Calu3 (cell line): ENCODE measurements around the gene SRGAP3. TPM values are rescaled to one million over a fixed set of nuclear protein-coding genes. Genes with fewer than 3 reads are reported as not detected.

Experiments used
- BruUV-seq: library from RNA; stranded (reverse); fragments of 400-500 nt; replicated peaks from 2 replicates; lab custom pipeline; 2021; lab: Mats Ljungman, UMichigan
- CTCF ChIA-PET: fragments of 300-600 bp; sonication (Branson Sonifier 250); formaldehyde crosslinking; loops from one replicate; lab custom pipeline; 2022; ENCODE audit warnings: antibody characterized with exemption; lab: Charles Lee
- DNase-seq: peaks from one replicate; pipeline ENCODE4 v3.0.0; 2022
- H3K27ac Mint-ChIP-seq: one replicate; pipeline ENCODE4 v1.8.0; 2022; ENCODE audit warnings: mixed read lengths; ENCODE audit not compliant: unreplicated experiment
- H3K27me3 Mint-ChIP-seq: one replicate; pipeline ENCODE4 v1.8.0; 2022; ENCODE audit warnings: mixed read lengths; ENCODE audit not compliant: unreplicated experiment
- H3K36me3 Mint-ChIP-seq: one replicate; pipeline ENCODE4 v1.8.0; 2022; ENCODE audit warnings: mild to moderate bottlenecking, moderate library complexity, mixed read lengths; ENCODE audit not compliant: insufficient read depth, unreplicated experiment
- H3K4me1 Mint-ChIP-seq: one replicate; pipeline ENCODE4 v1.8.0; 2022; ENCODE audit warnings: mild to moderate bottlenecking, low read depth, mixed read lengths; ENCODE audit not compliant: unreplicated experiment
- H3K4me3 Mint-ChIP-seq: one replicate; pipeline ENCODE4 v1.8.0; 2022; ENCODE audit warnings: mild to moderate bottlenecking, low read depth, moderate library complexity, mixed read lengths; ENCODE audit not compliant: unreplicated experiment
- H3K9me3 Mint-ChIP-seq: one replicate; pipeline ENCODE4 v1.8.0; 2022; ENCODE audit warnings: low read depth, mixed read lengths; ENCODE audit not compliant: unreplicated experiment
- CTCF ChIP-seq: fragments of 200-600 bp; IDR thresholded peaks from one replicate; pipeline ENCODE4 v1.8.0; 2022; ENCODE audit warnings: antibody characterized with exemption; ENCODE audit not compliant: unreplicated experiment
- intact Hi-C: fragments of 100-400 bp; cut with micrococcal nuclease; formaldehyde crosslinking; loops from one replicate; pipeline ENCODE4 v1.10.0; 2022; ENCODE audit not compliant: unreplicated experiment
- total RNA-seq: library from RNA; stranded (reverse); gene quantifications from 2 replicates; pipeline ENCODE4 v1.2.3, GENCODE V29; 2022

The SRGAP3 gene
- total RNA-seq, 1 experiment from 2014 or later: 8.2 TPM

GRCh38 chr3:9123840-9124239, 125.6 kb downstream of the SRGAP3 start:
- no peak overlapping the region for H3K27ac Mint-ChIP-seq
- intact Hi-C loops: no loop called here
- no peak overlapping the region for H3K4me3 Mint-ChIP-seq
- no peaks in the 10 kb centered on the region for H3K27me3 Mint-ChIP-seq
- no peak for TF ChIP-seq CTCF
- H3K4me1 Mint-ChIP-seq: peaks cover 8% of the 10 kb centered on the region
- CTCF ChIA-PET: no interaction called here
- DNase-seq: no peak
- BruUV-seq: no TSS peak
- no peaks in the 10 kb centered on the region for H3K9me3 Mint-ChIP-seq
- no peaks in the 10 kb centered on the region for H3K36me3 Mint-ChIP-seq

GRCh38 chr3:9122732-9123364, 126.6 kb downstream of the SRGAP3 start:
- H3K4me1 Mint-ChIP-seq: peaks cover 8% of the 10 kb centered on the region
- intact Hi-C loops: no loop called here
- no TSS peak for BruUV-seq
- no peaks in the 10 kb centered on the region for H3K27me3 Mint-ChIP-seq
- H3K27ac Mint-ChIP-seq: no peak overlapping the region
- no peaks in the 10 kb centered on the region for H3K9me3 Mint-ChIP-seq
- CTCF ChIA-PET: no interaction called here
- no peaks in the 10 kb centered on the region for H3K36me3 Mint-ChIP-seq
- DNase-seq: no peak
- no peak overlapping the region for H3K4me3 Mint-ChIP-seq
- no peak for TF ChIP-seq CTCF

GRCh38 chr3:9121366-9122001, 128.0 kb downstream of the SRGAP3 start:
- Mint-ChIP-seq H3K27ac (no peak overlapping the region), H3K4me1 (peaks cover 8% of the 10 kb centered on the region), H3K9me3 (no peaks in the 10 kb centered on the region), H3K36me3 (no peaks in the 10 kb centered on the region), H3K27me3 (no peaks in the 10 kb centered on the region), H3K4me3 (no peak overlapping the region)
- BruUV-seq: no TSS peak
- intact Hi-C loops: no loop called here
- no peak for DNase-seq
- CTCF ChIA-PET: interaction anchor here (0.6 kb wide), 1 partner anchor 664 kb away, joined by 3 read pairs; no protein-coding TSS in a partner anchor
- no peak for TF ChIP-seq CTCF

GRCh38 chr3:9119331-9119730, 130.1 kb downstream of the SRGAP3 start:
- CTCF ChIA-PET: no interaction called here
- Mint-ChIP-seq H3K4me3 (no peak overlapping the region), H3K9me3 (no peaks in the 10 kb centered on the region), H3K4me1 (peaks cover 8% of the 10 kb centered on the region), H3K27me3 (no peaks in the 10 kb centered on the region), H3K27ac (no peak overlapping the region), H3K36me3 (no peaks in the 10 kb centered on the region)
- intact Hi-C loops: no loop called here
- no peak for TF ChIP-seq CTCF
- BruUV-seq: no TSS peak
- DNase-seq: no peak
